Testis (tissue), 2 donors: ENCODE measurements around the gene FSD1.

Experiments
- CTCF ChIP-seq, 3 experiments: fragments of 450-650 bp in 2 of 3; fragments of 200-600 bp in 1 of 3; sonication (generic) in 1 of 3; IDR thresholded peaks; one replicate each; pipeline ENCODE4 v1.5.1; 2016 to 2019; ENCODE audit warnings: antibody characterized with exemption in 3 of 3, mild to moderate bottlenecking in 2 of 3, moderate library complexity in 1 of 3
- POLR2A ChIP-seq: fragments of 450-650 bp; IDR thresholded peaks from one replicate; pipeline ENCODE4 v1.6.1; 2017; ENCODE audit warnings: antibody characterized with exemption, mild to moderate bottlenecking, moderate library complexity

- TF ChIP-seq CTCF (IDR thresholded peaks at IDR 0.05) (no peak), POLR2A (no peak)
Observed at GRCh38 chr19:4357921-4358326, 53.5 kb downstream of the FSD1 start.
